ENCODE results near the gene IQCN.

DNA sequence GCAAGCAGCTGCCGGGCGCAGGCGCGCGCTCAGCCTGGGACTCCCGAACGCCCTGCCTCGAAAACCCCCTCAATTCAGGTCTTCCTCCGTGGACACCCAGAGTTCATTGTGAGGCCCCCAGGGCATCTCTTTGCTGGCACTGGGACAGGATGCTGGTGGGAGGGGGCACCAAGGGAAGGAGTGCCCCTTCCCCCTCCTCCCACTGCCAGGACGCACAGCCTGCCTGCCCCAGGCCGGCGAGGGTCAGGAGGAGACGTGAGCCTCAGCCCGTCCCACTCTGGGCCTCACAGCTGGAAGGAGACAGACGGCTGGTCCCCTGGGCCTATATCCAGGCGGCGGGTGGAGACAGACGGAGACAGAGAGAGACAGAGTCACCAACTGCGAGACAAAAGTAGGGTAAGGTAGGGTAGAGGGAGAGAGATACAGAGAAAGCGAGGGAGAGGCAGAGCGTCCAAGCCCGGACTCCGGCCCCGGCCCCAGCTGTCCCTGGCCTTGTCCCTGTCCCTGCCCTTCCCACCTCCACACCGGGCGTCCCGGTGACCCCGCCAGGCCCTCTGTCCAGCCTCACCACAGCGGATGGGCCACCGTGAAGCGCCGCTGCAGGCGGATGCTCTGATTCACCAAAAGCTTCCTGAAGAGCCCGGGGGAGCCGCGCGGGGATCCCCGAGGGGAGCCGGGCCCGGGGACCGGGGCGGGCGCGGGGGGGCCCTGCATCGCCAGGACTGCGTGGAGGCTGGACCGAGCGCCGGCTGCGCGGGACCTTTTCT is 48.4 kb downstream of the IQCN start, which contains the start of gene PDE4C:
- no peak for TF ChIP-seq YY1 (IDR thresholded peaks at IDR 0.05; ENCODE audit: low read depth)
- TF ChIP-seq TEAD4 (IDR thresholded peaks at IDR 0.05): no peak
- no peak for TF ChIP-seq USF1 (IDR thresholded peaks at IDR 0.05)
- TF ChIP-seq TAF1 (IDR thresholded peaks at IDR 0.05; ENCODE audit: low read depth): no peak
- TF ChIP-seq CEBPB (IDR thresholded peaks at IDR 0.05): no peak
